GM12878 (cell line): ENCODE measurements around the gene CAMK4. TPM values are rescaled to one million over a fixed set of nuclear protein-coding genes. Genes with fewer than 3 reads are reported as not detected.

Source experiments
- ATF7 ChIP-seq: fragments of 450-650 bp; IDR thresholded peaks from 2 replicates; pipeline ENCODE4 v1.6.1; 2016; ENCODE audit warnings: low read depth, mild to moderate bottlenecking
- CREM ChIP-seq: IDR thresholded peaks from 2 replicates; pipeline ENCODE4 v1.6.1; 2014; ENCODE audit warnings: antibody characterized with exemption, low read depth
- DPF2 ChIP-seq: fragments of 450-650 bp; IDR thresholded peaks from 2 replicates; pipeline ENCODE4 v1.6.1; 2017; ENCODE audit warnings: mild to moderate bottlenecking
- E4F1 ChIP-seq: fragments of 450-650 bp; IDR thresholded peaks from 2 replicates; pipeline ENCODE4 v1.6.1; 2018; ENCODE audit warnings: borderline replicate concordance, mild to moderate bottlenecking; ENCODE audit not compliant: partially characterized antibody
- ESRRA ChIP-seq: IDR thresholded peaks from 2 replicates; pipeline ENCODE4 v1.6.1; 2012; ENCODE audit warnings: mild to moderate bottlenecking, low read length, improper control_type of control experiment
- HCFC1 ChIP-seq: fragments of 150-350 bp; IDR thresholded peaks from 2 replicates; pipeline ENCODE4 v1.6.1; 2014; ENCODE audit warnings: low read length
- JUNB ChIP-seq: IDR thresholded peaks from 2 replicates; pipeline ENCODE4 v1.6.1; 2016; ENCODE audit warnings: antibody characterized with exemption, mild to moderate bottlenecking
- MLLT1 ChIP-seq: fragments of 450-650 bp; IDR thresholded peaks from 2 replicates; pipeline ENCODE4 v1.6.1; 2016; ENCODE audit warnings: mild to moderate bottlenecking
- NR2C2 ChIP-seq: IDR thresholded peaks from 2 replicates; pipeline ENCODE4 v1.6.1; 2011; ENCODE audit warnings: borderline replicate concordance, low read depth; ENCODE audit not compliant: control insufficient read depth, insufficient read length
- NR2F1 ChIP-seq: fragments of 450-650 bp; conservative IDR thresholded peaks from 2 replicates; pipeline ENCODE4 v1.6.1; 2017; ENCODE audit warnings: mild to moderate bottlenecking
- PAX5 ChIP-seq: IDR thresholded peaks from 2 replicates; pipeline ENCODE4 v1.6.1; 2011; ENCODE audit warnings: low read depth, low read length, borderline replicate concordance
- RAD21 ChIP-seq: IDR thresholded peaks from 2 replicates; pipeline ENCODE4 v1.6.1; 2011; ENCODE audit warnings: mild to moderate bottlenecking, low read depth, low read length, moderate library complexity; ENCODE audit not compliant: insufficient read depth
- RAD51 ChIP-seq: fragments of 450-650 bp; IDR thresholded peaks from 2 replicates; pipeline ENCODE4 v1.6.1; 2016; ENCODE audit warnings: moderate library complexity, mild to moderate bottlenecking, inconsistent platforms
- SIX5 ChIP-seq: IDR thresholded peaks from 2 replicates; pipeline ENCODE4 v1.6.1; 2011; ENCODE audit warnings: mild to moderate bottlenecking, low read depth, low read length, moderate library complexity; ENCODE audit not compliant: severe bottlenecking
- SKIL ChIP-seq: fragments of 450-650 bp; IDR thresholded peaks from 2 replicates; pipeline ENCODE4 v1.6.1; 2017; ENCODE audit warnings: mild to moderate bottlenecking, low read depth, inconsistent platforms; ENCODE audit not compliant: poor library complexity, severe bottlenecking
- SMC3 ChIP-seq: IDR thresholded peaks from 2 replicates; pipeline ENCODE4 v1.6.1; 2011; ENCODE audit warnings: low read length, improper control_type of control experiment, borderline replicate concordance
- SP1 ChIP-seq: IDR thresholded peaks from one replicate; pipeline ENCODE4 v1.6.1; 2011; ENCODE audit warnings: low read depth, low read length
- SREBF1 ChIP-seq: IDR thresholded peaks from 2 replicates; pipeline ENCODE4 v1.6.1; 2012; ENCODE audit warnings: mild to moderate bottlenecking, low read length
- SREBF2 ChIP-seq: IDR thresholded peaks from 2 replicates; pipeline ENCODE4 v1.6.1; 2012; ENCODE audit warnings: mild to moderate bottlenecking, low read length
- TCF12 ChIP-seq: IDR thresholded peaks from 2 replicates; pipeline ENCODE4 v1.6.1; 2011; ENCODE audit warnings: low read depth, mild to moderate bottlenecking, low read length
- ZBTB40 ChIP-seq: fragments of 450-650 bp; IDR thresholded peaks from 2 replicates; pipeline ENCODE4 v1.6.1; 2016; ENCODE audit warnings: mild to moderate bottlenecking, moderate library complexity, borderline replicate concordance
- ZZZ3 ChIP-seq: IDR thresholded peaks from 2 replicates; pipeline ENCODE4 v1.6.1; 2011; ENCODE audit warnings: low read depth; ENCODE audit not compliant: control insufficient read depth, insufficient read length
- polyA plus RNA-seq, 11 experiments: library from polyadenylated mRNA; depleted of rRNA in 4 of 11; unstranded in 6 of 11; stranded (reverse) in 5 of 11; fragments of >200 nt; fragmentation: Nextera tagmentation in 4 of 11; fragmentation: Illumina TruSeq in 1 of 11; extraction: Ambion mirVana in 4 of 11; extraction: Trizol in 1 of 11; gene quantifications; 1 replicate in 1 of 11; 2 replicates in 10 of 11; pipeline versions ENCODE4 v1.2.1 to v1.2.3, GENCODE V29; 2011 to 2016; ENCODE audit warnings: inconsistent platforms in 2 of 11, missing spikeins in 2 of 11, low read depth in 1 of 11
- total RNA-seq, 4 experiments: library from RNA; depleted of rRNA in 3 of 4; stranded (reverse); fragments of >200 nt in 3 of 4; fragmentation: Illumina TruSeq in 1 of 4; extraction: Trizol in 1 of 4; gene quantifications; 2 replicates each; pipeline versions ENCODE4 v1.2.1 to v1.2.3, GENCODE V29; 2013 to 2021

Gene CAMK4
- total and polyA plus RNA-seq, 10 of the 15 experiments (the other 5 are each of a cell fraction or from before 2014, with no cell fraction given): 13.3 to 51.9 (median 35.3) TPM

GRCh38 chr5:111530298-111530740 is 306.1 kb downstream of the CAMK4 start (continued):
- TF ChIP-seq NR2C2 (no peak), E4F1 (no peak), HCFC1 (no peak), ESRRA (no peak), DPF2 (no peak), CREM (peak; percentile 60; the same call in 1 of the 2 replicates), MLLT1 (0 out of 2 replicates have a peak, but pooled peaks have one; percentile 34), ATF7 (no peak; the same call in 1 of the 2 replicates), PAX5 (0 out of 2 replicates have a peak, but pooled peaks have one; percentile 27), SREBF2 (no peak), SP1 (no peak), SIX5 (no peak), JUNB (no peak), SKIL (no peak), SMC3 (no peak), NR2F1 (no peak), SREBF1 (no peak), RAD51 (no peak), TCF12 (no peak), ZZZ3 (no peak), ZBTB40 (no peak), RAD21 (no peak)
